WTC11 (cell line): ENCODE data around the gene NRF1. TPM values are rescaled to one million over a fixed set of nuclear protein-coding genes. Genes with fewer than 3 reads are reported as not detected.

Source experiments
- ATAC-seq: fragments of 200-7000 bp; cut with Tn5 transposase; 2 replicates; pipeline ENCODE4 v1.10.0; 2021; ENCODE audit warnings: mild to moderate bottlenecking, moderate library complexity
- CTCF ChIA-PET: fragments of 300-600 bp; sonication (Branson Sonifier 250); formaldehyde crosslinking; loops from one replicate; lab custom pipeline; 2021; ENCODE audit warnings: antibody characterized with exemption; lab: Charles Lee
- POLR2A ChIA-PET: fragments of 350-600 bp; sonication (Branson Sonifier 250); formaldehyde crosslinking; loops from one replicate; lab custom pipeline; 2021; ENCODE audit warnings: antibody characterized with exemption; lab: Charles Lee
- DNase-seq: peaks from one replicate; pipeline ENCODE4 v3.0.0; 2021; ENCODE audit warnings: low spot score
- H3K27ac Mint-ChIP-seq: 2 replicates; pipeline ENCODE4 v1.8.0; 2021; ENCODE audit warnings: mixed read lengths
- H3K27me3 Mint-ChIP-seq: 2 replicates; pipeline ENCODE4 v1.8.0; 2021; ENCODE audit warnings: low read depth, mild to moderate bottlenecking, moderate library complexity, mixed read lengths
- H3K36me3 Mint-ChIP-seq: 2 replicates; pipeline ENCODE4 v1.8.0; 2021; ENCODE audit warnings: mixed read lengths
- H3K4me1 Mint-ChIP-seq: 2 replicates; pipeline ENCODE4 v1.8.0; 2022; ENCODE audit warnings: mixed read lengths
- H3K4me3 Mint-ChIP-seq: 2 replicates; pipeline ENCODE4 v1.8.0; 2021; ENCODE audit warnings: mild to moderate bottlenecking, moderate library complexity, mixed read lengths
- H3K9me3 Mint-ChIP-seq: 2 replicates; pipeline ENCODE4 v1.8.0; 2021; ENCODE audit warnings: mixed read lengths
- AFF4 ChIP-seq: sonication (generic); formaldehyde crosslinking; IDR thresholded peaks from 2 replicates; pipeline ENCODE4 v1.8.1; 2023; ENCODE audit warnings: mild to moderate bottlenecking, missing genetic modification reagents, borderline replicate concordance
- ATF1 ChIP-seq: sonication (generic); formaldehyde crosslinking; IDR thresholded peaks from 2 replicates; pipeline ENCODE4 v1.8.1; 2023; ENCODE audit warnings: mild to moderate bottlenecking, moderate library complexity, missing genetic modification reagents
- ATF3 ChIP-seq: sonication (generic); formaldehyde crosslinking; conservative IDR thresholded peaks from 2 replicates; pipeline ENCODE4 v1.8.1; 2022; ENCODE audit warnings: mild to moderate bottlenecking, missing genetic modification reagents
- E2F1 ChIP-seq: sonication (generic); formaldehyde crosslinking; IDR thresholded peaks from 2 replicates; pipeline ENCODE4 v1.8.0; 2022; ENCODE audit warnings: mild to moderate bottlenecking, missing genetic modification reagents
- ETV6 ChIP-seq: sonication (generic); formaldehyde crosslinking; IDR thresholded peaks from 2 replicates; pipeline ENCODE4 v1.8.1; 2022; ENCODE audit warnings: mild to moderate bottlenecking, missing genetic modification reagents
- FOXK1 ChIP-seq: sonication (generic); formaldehyde crosslinking; IDR thresholded peaks from 2 replicates; pipeline ENCODE4 v1.8.0; 2022; ENCODE audit warnings: mild to moderate bottlenecking, moderate library complexity, missing genetic modification reagents
- GABPB1 ChIP-seq: sonication (generic); formaldehyde crosslinking; IDR thresholded peaks from 2 replicates; pipeline ENCODE4 v1.8.1; 2023; ENCODE audit warnings: mild to moderate bottlenecking, missing genetic modification reagents
- JAZF1 ChIP-seq: fragments of 250-450 bp; sonication (Bioruptor Pico); IDR thresholded peaks from 2 replicates; pipeline ENCODE4 v1.9.0; 2021; ENCODE audit warnings: moderate library complexity, mild to moderate bottlenecking, inconsistent platforms
- KAT7 ChIP-seq: sonication (generic); formaldehyde crosslinking; IDR thresholded peaks from 2 replicates; pipeline ENCODE4 v1.8.1; 2023; ENCODE audit warnings: missing genetic modification reagents, mild to moderate bottlenecking, borderline replicate concordance
- MYBL2 ChIP-seq: sonication (generic); formaldehyde crosslinking; IDR thresholded peaks from 2 replicates; pipeline ENCODE4 v1.8.1; 2023; ENCODE audit warnings: mild to moderate bottlenecking, moderate library complexity, missing genetic modification reagents
- NFATC4 ChIP-seq: fragments of 250-450 bp; sonication (Bioruptor Pico); IDR thresholded peaks from 2 replicates; pipeline ENCODE4 v1.9.0; 2021; ENCODE audit warnings: mild to moderate bottlenecking
- NFE2L1 ChIP-seq: sonication (generic); formaldehyde crosslinking; IDR thresholded peaks from 2 replicates; pipeline ENCODE4 v1.8.1; 2023; ENCODE audit warnings: missing genetic modification reagents
- NFYB ChIP-seq: sonication (generic); formaldehyde crosslinking; conservative IDR thresholded peaks from 2 replicates; pipeline ENCODE4 v1.8.0; 2022; ENCODE audit warnings: low read depth, missing genetic modification reagents
- PREB ChIP-seq: sonication (generic); formaldehyde crosslinking; IDR thresholded peaks from 2 replicates; pipeline ENCODE4 v1.8.1; 2022; ENCODE audit warnings: mild to moderate bottlenecking, missing genetic modification reagents, moderate library complexity, borderline replicate concordance
- TCF7 ChIP-seq: sonication (generic); formaldehyde crosslinking; IDR thresholded peaks from 2 replicates; pipeline ENCODE4 v1.8.0; 2022; ENCODE audit warnings: mild to moderate bottlenecking, low read depth, missing genetic modification reagents, moderate library complexity
- TEAD1 ChIP-seq: sonication (generic); formaldehyde crosslinking; IDR thresholded peaks from 2 replicates; pipeline ENCODE4 v1.8.0; 2022; ENCODE audit warnings: mild to moderate bottlenecking, missing genetic modification reagents
- TEAD4 ChIP-seq: sonication (generic); formaldehyde crosslinking; IDR thresholded peaks from 2 replicates; pipeline ENCODE4 v1.8.0; 2022; ENCODE audit warnings: mild to moderate bottlenecking, missing genetic modification reagents
- ZBTB43 ChIP-seq: sonication (generic); formaldehyde crosslinking; IDR thresholded peaks from 2 replicates; pipeline ENCODE4 v1.8.1; 2023; ENCODE audit warnings: mild to moderate bottlenecking, missing genetic modification reagents
- ZNF416 ChIP-seq: fragments of 250-450 bp; sonication (Bioruptor Pico); IDR thresholded peaks from 2 replicates; pipeline ENCODE4 v1.9.0; 2021; ENCODE audit warnings: mild to moderate bottlenecking, inconsistent platforms
- ZNF671 ChIP-seq: fragments of 250-450 bp; sonication (Bioruptor Pico); IDR thresholded peaks from 2 replicates; pipeline ENCODE4 v1.8.0; 2021; ENCODE audit warnings: mild to moderate bottlenecking
- total RNA-seq: library from RNA; stranded (reverse); gene quantifications from 3 replicates; pipeline ENCODE4 v1.2.3, GENCODE V29; 2021

The NRF1 gene
- total RNA-seq, 1 experiment from 2014 or later = 16.4 TPM

GRCh38 chr7:129713544-129713943, 102.0 kb downstream of the NRF1 start:
- ChIA-PET POLR2A (no interaction called here), CTCF (no interaction called here)
- TF ChIP-seq KAT7 (CRISPR knock-in tag) = no peak
- no peak for DNase-seq
- ATAC-seq = no peak
- Mint-ChIP-seq H3K4me3 (no peak overlapping the region), H3K27ac (peak overlapping the region; percentile 41; the same call in 1 of the 2 replicates), H3K4me1 (no peaks in the 10 kb centered on the region), H3K27me3 (no peaks in the 10 kb centered on the region), H3K9me3 (no peaks in the 10 kb centered on the region), H3K36me3 (peaks cover 46% of the 10 kb centered on the region)

GRCh38 chr7:129714514-129715063, 103.1 kb downstream of the NRF1 start:
- no peaks in the 10 kb centered on the region for H3K4me1 Mint-ChIP-seq
- H3K4me3 Mint-ChIP-seq = no peak overlapping the region
- H3K27me3 Mint-ChIP-seq = no peaks in the 10 kb centered on the region
- ATAC-seq = no peak
- CTCF ChIA-PET = no interaction called here
- no peak overlapping the region for H3K27ac Mint-ChIP-seq
- POLR2A ChIA-PET = no interaction called here
- peaks cover 52% of the 10 kb centered on the region for H3K36me3 Mint-ChIP-seq
- no peaks in the 10 kb centered on the region for H3K9me3 Mint-ChIP-seq
- TF ChIP-seq GABPB1 (CRISPR knock-in tag) = no peak
- TF ChIP-seq E2F1 (CRISPR knock-in tag) = no peak
- no peak for TF ChIP-seq ETV6 (CRISPR knock-in tag)
- TF ChIP-seq NFE2L1 (CRISPR knock-in tag) = no peak
- TF ChIP-seq ZBTB43 (CRISPR knock-in tag) = no peak
- TF ChIP-seq TEAD1 (CRISPR knock-in tag) = no peak
- DNase-seq = no peak

GRCh38 chr7:129719980-129720732, 108.6 kb downstream of the NRF1 start:
- ATAC-seq (no peak), DNase-seq (no peak)
- H3K9me3 Mint-ChIP-seq = peaks cover 6% of the 10 kb centered on the region; the same call in 1 of the 2 replicates
- H3K4me3 Mint-ChIP-seq = no peak overlapping the region
- CTCF ChIA-PET = interaction anchor here (0.7 kb wide), 1 partner anchor 21 kb away, joined by 3 read pairs; no protein-coding TSS in a partner anchor
- POLR2A ChIA-PET = no interaction called here
- H3K4me1 Mint-ChIP-seq = no peaks in the 10 kb centered on the region
- H3K36me3 Mint-ChIP-seq = peaks cover 52% of the 10 kb centered on the region
- H3K27ac Mint-ChIP-seq = peak overlapping the region; percentile 47
- peak; percentile 47 for TF ChIP-seq GABPB1 (CRISPR knock-in tag)
- TF ChIP-seq ZNF671 (CRISPR knock-in tag) = no peak
- no peaks in the 10 kb centered on the region for H3K27me3 Mint-ChIP-seq

- no peak overlapping the region for H3K4me3 Mint-ChIP-seq
- no peak overlapping the region for H3K27ac Mint-ChIP-seq
- CTCF ChIA-PET = interaction anchor here (1.7 kb wide), 1 partner anchor 104 kb away, joined by 5 read pairs; no protein-coding TSS in a partner anchor
- peaks cover 6% of the 10 kb centered on the region; the same call in 1 of the 2 replicates for H3K9me3 Mint-ChIP-seq
- peaks cover 55% of the 10 kb centered on the region for H3K36me3 Mint-ChIP-seq
- ATAC-seq = no peak
- H3K4me1 Mint-ChIP-seq = no peaks in the 10 kb centered on the region
- POLR2A ChIA-PET = no interaction called here
- DNase-seq = no peak
- no peaks in the 10 kb centered on the region for H3K27me3 Mint-ChIP-seq
- TF ChIP-seq JAZF1 (CRISPR knock-in tag) (no peak), PREB (no peak), NFYB (CRISPR knock-in tag) (no peak), ATF3 (CRISPR knock-in tag) (no peak), NFATC4 (CRISPR knock-in tag) (no peak), MYBL2 (CRISPR knock-in tag) (no peak), TEAD4 (CRISPR knock-in tag) (no peak), ATF1 (CRISPR knock-in tag) (no peak), FOXK1 (CRISPR knock-in tag) (no peak), ZNF416 (CRISPR knock-in tag) (no peak), TCF7 (no peak), AFF4 (CRISPR knock-in tag) (no peak)
These were observed 109.5 kb downstream of the NRF1 start for GRCh38 chr7:129721068-129721467.
